Neural progenitor cell (in vitro differentiated cells): Measurements from ENCODE around the gene SYNRG. TPM values are rescaled to one million over a fixed set of nuclear protein-coding genes. Genes with fewer than 3 reads are reported as not detected.
A peak's percentile ranks its signal among the peaks of the same experiment; 100 is the strongest.

Source experiments
- DNase-seq: peaks from one replicate; pipeline ENCODE4 v3.0.0-alpha.2; 2016; ENCODE audit warnings: low spot score
- H2AFZ ChIP-seq: fragments of 200-600 bp; sonication (generic); replicated peaks from 2 replicates; pipeline ENCODE4 v1.6.1; 2016; ENCODE audit warnings: antibody characterized with exemption
- H3F3A ChIP-seq: fragments of 200-600 bp; sonication (generic); 2 replicates; pipeline ENCODE4 v1.6.1; 2016; ENCODE audit warnings: antibody characterized with exemption, low read depth
- H3K27ac ChIP-seq: fragments of 200-600 bp; sonication (generic); 2 replicates; pipeline ENCODE4 v1.5.1; 2016; ENCODE audit warnings: mild to moderate bottlenecking
- H3K27me3 ChIP-seq: fragments of 200-600 bp; sonication (generic); 2 replicates; pipeline ENCODE4 v1.6.1; 2016; ENCODE audit warnings: mild to moderate bottlenecking, moderate library complexity
- H3K36me3 ChIP-seq: fragments of 200-600 bp; sonication (generic); 2 replicates; pipeline ENCODE4 v1.5.1; 2016
- H3K4me1 ChIP-seq: fragments of 200-600 bp; sonication (generic); 2 replicates; pipeline ENCODE4 v1.6.1; 2016; ENCODE audit warnings: mixed run types
- H3K4me2 ChIP-seq: fragments of 200-600 bp; sonication (generic); 2 replicates; pipeline ENCODE4 v1.6.1; 2016
- H3K4me3 ChIP-seq: fragments of 200-600 bp; sonication (generic); 2 replicates; pipeline ENCODE4 v1.5.1; 2016
- H3K79me2 ChIP-seq: fragments of 200-600 bp; sonication (generic); 2 replicates; pipeline ENCODE4 v1.6.1; 2016; ENCODE audit warnings: low read depth
- H3K9ac ChIP-seq: fragments of 200-600 bp; sonication (generic); 2 replicates; pipeline ENCODE4 v1.6.1; 2016
- H3K9me3 ChIP-seq: fragments of 200-600 bp; sonication (generic); 2 replicates; pipeline ENCODE4 v1.5.1; 2016; ENCODE audit warnings: low read depth
- H4K20me1 ChIP-seq: fragments of 200-600 bp; sonication (generic); 2 replicates; pipeline ENCODE4 v1.6.1; 2016; ENCODE audit warnings: low read depth
- H3K27ac Mint-ChIP-seq: 3 replicates; pipeline ENCODE4 v1.8.0; 2021; ENCODE audit warnings: mixed read lengths
- H3K27me3 Mint-ChIP-seq: 2 replicates; pipeline ENCODE4 v1.8.0; 2022; ENCODE audit warnings: low read depth, mild to moderate bottlenecking, inconsistent platforms, moderate library complexity, mixed read lengths; ENCODE audit not compliant: insufficient read depth
- H3K36me3 Mint-ChIP-seq: 3 replicates; pipeline ENCODE4 v1.8.0; 2021; ENCODE audit warnings: mixed read lengths
- H3K4me1 Mint-ChIP-seq: 3 replicates; pipeline ENCODE4 v1.8.0; 2021; ENCODE audit warnings: mixed read lengths
- H3K4me3 Mint-ChIP-seq: 3 replicates; pipeline ENCODE4 v1.8.0; 2021; ENCODE audit warnings: mild to moderate bottlenecking, moderate library complexity, mixed read lengths
- H3K9me3 Mint-ChIP-seq: 3 replicates; pipeline ENCODE4 v1.8.0; 2020; ENCODE audit warnings: mixed read lengths
- CTCF ChIP-seq: fragments of 200-600 bp; sonication (generic); IDR thresholded peaks from 2 replicates; pipeline ENCODE4 v1.5.1; 2017; ENCODE audit warnings: antibody characterized with exemption, mild to moderate bottlenecking
- EZH2 ChIP-seq: fragments of 200-600 bp; sonication (generic); IDR thresholded peaks from 2 replicates; pipeline ENCODE4 v1.6.1; 2017; ENCODE audit warnings: antibody characterized with exemption, mild to moderate bottlenecking, moderate library complexity
- EZH2phosphoT487 ChIP-seq: fragments of 200-600 bp; sonication (generic); IDR thresholded peaks from 2 replicates; pipeline ENCODE4 v1.6.1; 2017; ENCODE audit warnings: antibody characterized with exemption
- total RNA-seq: library from RNA; depleted of rRNA; stranded (reverse); fragments of >200 nt; gene quantifications from 2 replicates; pipeline ENCODE4 v1.2.3, GENCODE V29; 2015; ENCODE audit warnings: low replicate concordance

Gene SYNRG
- total RNA-seq, 1 donor from 2014 or later, result 22.4 TPM

GRCh38 chr17:37489197-37490001 is 119.8 kb downstream of the SYNRG start, which contains the start of gene DUSP14:
Gene DUSP14, plus strand, starts transcription at chr17:37489891. Its CDS starts 22,382 bp downstream, at chr17:37512273.
- Histone ChIP-seq H3K36me3 (no peaks in the 10 kb centered on the region), H3K27ac (no peak within 1 kb of the TSS), H3K27me3 (peaks cover 24% of the 10 kb centered on the region), H3K4me2 (peak within 1 kb of the TSS; percentile 99), H3K79me2 (peaks cover 40% of the 10 kb centered on the region), H3K4me3 (peak within 1 kb of the TSS; percentile 95), H4K20me1 (peaks cover 13% of the 10 kb centered on the region), H3F3A (peaks cover 43% of the 10 kb centered on the region), H3K9me3 (no peaks in the 10 kb centered on the region), H2AFZ (peak within 1 kb of the TSS; percentile 99), H3K4me1 (peaks cover 30% of the 10 kb centered on the region), H3K9ac (no peak within 1 kb of the TSS)
- Mint-ChIP-seq H3K36me3 (no peaks in the 10 kb centered on the region), H3K9me3 (no peaks in the 10 kb centered on the region), H3K27me3 (peaks cover 5% of the 10 kb centered on the region), H3K27ac (peak within 1 kb of the TSS; percentile 37), H3K4me3 (peak within 1 kb of the TSS; percentile 98), H3K4me1 (peaks cover 38% of the 10 kb centered on the region)
- peak; percentile 94 for DNase-seq
- TF ChIP-seq EZH2 (no peak), EZH2phosphoT487 (no peak), CTCF (peak; percentile 14)

- Histone ChIP-seq H3K9me3 (no peaks in the 10 kb centered on the region), H3K4me3 (peak overlapping the region; percentile 95), H2AFZ (peak overlapping the region; percentile 99), H3K9ac (no peak overlapping the region), H3F3A (peaks cover 43% of the 10 kb centered on the region), H3K27me3 (peaks cover 24% of the 10 kb centered on the region), H4K20me1 (peaks cover 13% of the 10 kb centered on the region), H3K36me3 (no peaks in the 10 kb centered on the region), H3K27ac (no peak overlapping the region), H3K79me2 (peaks cover 35% of the 10 kb centered on the region), H3K4me1 (peaks cover 30% of the 10 kb centered on the region), H3K4me2 (peak overlapping the region; percentile 84)
- H3K27me3 Mint-ChIP-seq, result peaks cover 5% of the 10 kb centered on the region
- peak; percentile 61 for DNase-seq
- peaks cover 37% of the 10 kb centered on the region for H3K4me1 Mint-ChIP-seq
- TF ChIP-seq CTCF (no peak), EZH2 (peak; percentile 48), EZH2phosphoT487 (no peak)
- peak overlapping the region; percentile 37 for H3K27ac Mint-ChIP-seq
- H3K4me3 Mint-ChIP-seq, result peak overlapping the region; percentile 91
- H3K9me3 Mint-ChIP-seq, result no peaks in the 10 kb centered on the region
- H3K36me3 Mint-ChIP-seq, result no peaks in the 10 kb centered on the region
Measured at GRCh38 chr17:37488607-37489196, 120.5 kb downstream of the SYNRG start.

- H3K36me3 Mint-ChIP-seq, result no peaks in the 10 kb centered on the region
- DNase-seq, result peak; percentile 45
Measured at GRCh38 chr17:37488009-37488604, 121.1 kb downstream of the SYNRG start.

More at GRCh38 chr17:37488009-37488604, 121.1 kb downstream of the SYNRG start:
- Histone ChIP-seq H3K9me3 (no peaks in the 10 kb centered on the region), H3F3A (peaks cover 43% of the 10 kb centered on the region), H3K4me3 (peak overlapping the region; percentile 95), H4K20me1 (peaks cover 13% of the 10 kb centered on the region), H3K4me2 (peak overlapping the region; percentile 84), H3K27ac (no peak overlapping the region), H2AFZ (no peak overlapping the region), H3K36me3 (no peaks in the 10 kb centered on the region), H3K4me1 (peaks cover 33% of the 10 kb centered on the region), H3K9ac (no peak overlapping the region), H3K27me3 (peaks cover 24% of the 10 kb centered on the region), H3K79me2 (peaks cover 29% of the 10 kb centered on the region)
- Mint-ChIP-seq H3K27me3 (peaks cover 5% of the 10 kb centered on the region), H3K9me3 (no peaks in the 10 kb centered on the region), H3K27ac (no peak overlapping the region), H3K4me3 (peak overlapping the region; percentile 91), H3K4me1 (peaks cover 43% of the 10 kb centered on the region)
- TF ChIP-seq CTCF (no peak), EZH2 (no peak), EZH2phosphoT487 (no peak)
